Measurements from ENCODE around the gene GSG1. TPM values are rescaled to one million over a fixed set of nuclear protein-coding genes. Genes with fewer than 3 reads are reported as not detected.

GSG1 gene
- total RNA-seq, 4 donors from 2014 or later = 0.56 TPM; not detected in 3

GRCh38 chr12:13075786-13076570, 27.5 kb downstream of the GSG1 start:
- no peak for TF ChIP-seq CTCF (IDR thresholded peaks at IDR 0.05)
- DNase-seq (ENCODE audit: low spot score) (no peak), ATAC-seq (ENCODE audit: low FRiP score) (peak; percentile 32)

- TF ChIP-seq CTCF (IDR thresholded peaks at IDR 0.05) = no peak
- no peak for DNase-seq (ENCODE audit: low spot score)
- no peak for ATAC-seq (ENCODE audit: low FRiP score)
These were observed 28.4 kb downstream of the GSG1 start for GRCh38 chr12:13075118-13075480.

GRCh38 chr12:13074396-13075117, 28.9 kb downstream of the GSG1 start:
- no peak for TF ChIP-seq CTCF (IDR thresholded peaks at IDR 0.05)
- ATAC-seq (ENCODE audit: low FRiP score) (peak; percentile 48), DNase-seq (ENCODE audit: low spot score) (no peak)

- ATAC-seq (ENCODE audit: low FRiP score) (no peak), DNase-seq (ENCODE audit: low spot score) (no peak)
- no peak for TF ChIP-seq CTCF (IDR thresholded peaks at IDR 0.05)
These were observed 30.3 kb downstream of the GSG1 start for GRCh38 chr12:13073173-13073572.

- DNase-seq (ENCODE audit: low spot score) = no peak
- TF ChIP-seq CTCF (IDR thresholded peaks at IDR 0.05) = no peak
- ATAC-seq (ENCODE audit: low FRiP score) = no peak
These were observed 31.9 kb downstream of the GSG1 start for GRCh38 chr12:13071305-13072280.

GRCh38 chr12:13069380-13069779, 34.1 kb downstream of the GSG1 start:
- no peak for TF ChIP-seq CTCF (IDR thresholded peaks at IDR 0.05)
- DNase-seq (ENCODE audit: low spot score) = no peak
- ATAC-seq (ENCODE audit: low FRiP score) = no peak
